Subcutaneous adipose tissue (tissue), 4 donors: Measurements from ENCODE around the gene CUEDC1. TPM values are rescaled to one million over a fixed set of nuclear protein-coding genes. Genes with fewer than 3 reads are reported as not detected.

ENCODE experiments used
- total RNA-seq, 4 donors: library from RNA; depleted of rRNA; stranded (reverse); fragments of >200 nt; gene quantifications; one replicate each; pipeline ENCODE4 v1.1.0, GENCODE V29; 2016
- TF ChIP-seq, protein P1 (sequence below): fragments of 450-650 bp; IDR thresholded peaks from one replicate; pipeline ENCODE4 v1.5.1; 2016; ENCODE audit warnings: low read depth, mild to moderate bottlenecking, control low read depth, antibody characterized with exemption, moderate library complexity

The CUEDC1 gene, protein sequence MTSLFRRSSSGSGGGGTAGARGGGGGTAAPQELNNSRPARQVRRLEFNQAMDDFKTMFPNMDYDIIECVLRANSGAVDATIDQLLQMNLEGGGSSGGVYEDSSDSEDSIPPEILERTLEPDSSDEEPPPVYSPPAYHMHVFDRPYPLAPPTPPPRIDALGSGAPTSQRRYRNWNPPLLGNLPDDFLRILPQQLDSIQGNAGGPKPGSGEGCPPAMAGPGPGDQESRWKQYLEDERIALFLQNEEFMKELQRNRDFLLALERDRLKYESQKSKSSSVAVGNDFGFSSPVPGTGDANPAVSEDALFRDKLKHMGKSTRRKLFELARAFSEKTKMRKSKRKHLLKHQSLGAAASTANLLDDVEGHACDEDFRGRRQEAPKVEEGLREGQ
- 10 to 100 TPM; 18.0 to 22.5 (median 21.1) TPM for total RNA-seq

GRCh38 chr17:57955183-57955931 is at the start of gene CUEDC1:
TSS of gene CUEDC1 (minus strand) at chr17:57955412. CDS start at chr17:57885564, 69,848 bp downstream.
- TF ChIP-seq, protein P1, sequence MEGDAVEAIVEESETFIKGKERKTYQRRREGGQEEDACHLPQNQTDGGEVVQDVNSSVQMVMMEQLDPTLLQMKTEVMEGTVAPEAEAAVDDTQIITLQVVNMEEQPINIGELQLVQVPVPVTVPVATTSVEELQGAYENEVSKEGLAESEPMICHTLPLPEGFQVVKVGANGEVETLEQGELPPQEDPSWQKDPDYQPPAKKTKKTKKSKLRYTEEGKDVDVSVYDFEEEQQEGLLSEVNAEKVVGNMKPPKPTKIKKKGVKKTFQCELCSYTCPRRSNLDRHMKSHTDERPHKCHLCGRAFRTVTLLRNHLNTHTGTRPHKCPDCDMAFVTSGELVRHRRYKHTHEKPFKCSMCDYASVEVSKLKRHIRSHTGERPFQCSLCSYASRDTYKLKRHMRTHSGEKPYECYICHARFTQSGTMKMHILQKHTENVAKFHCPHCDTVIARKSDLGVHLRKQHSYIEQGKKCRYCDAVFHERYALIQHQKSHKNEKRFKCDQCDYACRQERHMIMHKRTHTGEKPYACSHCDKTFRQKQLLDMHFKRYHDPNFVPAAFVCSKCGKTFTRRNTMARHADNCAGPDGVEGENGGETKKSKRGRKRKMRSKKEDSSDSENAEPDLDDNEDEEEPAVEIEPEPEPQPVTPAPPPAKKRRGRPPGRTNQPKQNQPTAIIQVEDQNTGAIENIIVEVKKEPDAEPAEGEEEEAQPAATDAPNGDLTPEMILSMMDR = no peak

- TF ChIP-seq, protein P1 = no peak
Measured at GRCh38 chr17:58004060-58004459, 48.8 kb upstream of the CUEDC1 start.

DNA sequence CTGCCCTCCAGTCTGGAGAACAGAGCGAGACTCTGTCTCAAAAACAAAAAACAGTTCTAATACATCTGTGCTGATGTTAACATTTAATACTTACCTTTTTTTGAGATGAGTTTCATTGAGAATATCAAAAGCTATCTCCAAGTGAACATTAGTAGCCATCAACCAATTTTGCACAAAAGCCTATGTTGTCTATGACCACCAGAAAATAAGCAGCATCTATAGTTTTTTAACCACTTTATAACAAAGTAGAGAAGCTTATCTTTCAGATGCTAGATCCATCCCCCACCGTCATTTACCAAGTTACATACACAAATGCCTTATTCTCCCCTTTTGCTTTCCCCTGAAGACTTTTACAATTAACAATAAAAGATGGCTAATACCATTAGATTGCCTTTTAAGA is 47.8 kb upstream of the CUEDC1 start:
- TF ChIP-seq, protein P1 = no peak

DNA sequence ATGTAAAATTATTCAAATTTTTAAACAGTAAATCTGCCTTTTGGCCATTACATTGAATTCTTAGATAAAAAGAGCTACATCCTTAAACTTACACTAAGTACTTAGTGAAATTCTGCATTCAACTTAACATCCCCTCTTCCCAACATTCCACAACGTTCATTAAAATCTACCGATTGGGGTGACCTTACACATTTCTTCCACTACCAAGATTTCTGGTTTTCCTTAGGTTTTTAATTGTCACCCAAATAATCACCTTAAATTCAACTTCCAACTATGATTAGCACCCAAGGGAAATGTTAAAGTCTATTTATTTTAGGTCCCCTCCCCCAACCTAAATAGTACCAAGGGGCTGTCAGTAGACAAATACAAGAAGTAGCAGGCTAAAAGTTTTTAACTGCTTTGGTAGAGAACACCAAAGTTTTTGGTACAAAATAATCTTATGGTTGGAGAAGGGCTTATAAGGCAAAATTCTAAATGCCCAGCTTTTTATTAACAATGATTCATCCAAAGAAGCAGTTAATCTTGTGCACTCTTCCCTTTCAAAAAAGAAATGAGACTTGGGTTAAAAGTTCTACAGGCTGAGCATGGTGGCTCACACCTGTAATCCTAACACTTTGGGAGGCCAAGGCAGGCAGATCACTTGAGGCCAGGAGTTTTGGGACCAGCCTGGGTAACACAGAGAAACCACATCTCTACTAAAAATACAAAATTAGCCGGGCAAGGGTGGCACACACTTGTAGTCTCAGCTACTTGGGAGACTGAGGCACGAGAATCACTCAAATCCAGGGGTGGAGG is 47.1 kb upstream of the CUEDC1 start:
- TF ChIP-seq, protein P1 = no peak

- TF ChIP-seq, protein P1 = no peak
Measured at GRCh38 chr17:58001461-58002124, 46.4 kb upstream of the CUEDC1 start.

DNA sequence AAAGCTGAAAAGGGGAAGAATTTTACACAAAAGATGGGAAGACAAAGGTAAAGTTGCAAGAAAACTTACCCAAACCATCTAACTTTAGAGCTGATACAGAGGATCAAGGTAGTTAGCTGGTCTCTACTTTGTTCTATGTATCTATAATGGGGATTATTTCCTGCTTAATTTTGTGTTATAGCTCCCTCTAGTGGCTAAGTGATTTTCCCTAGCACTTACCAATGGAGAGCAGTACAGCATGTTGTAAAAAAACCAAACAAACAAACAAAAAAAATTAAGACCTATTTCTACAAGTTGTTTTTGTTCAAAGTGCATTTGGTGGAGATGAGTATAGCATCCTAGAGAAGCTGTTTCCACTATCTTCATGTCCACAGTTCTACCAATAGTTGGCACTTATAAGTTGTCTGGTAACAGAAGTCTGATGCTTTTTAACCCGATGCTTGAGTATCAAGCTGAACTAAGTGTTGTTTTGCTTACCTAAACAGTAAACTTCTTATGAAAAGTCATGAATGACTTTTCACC is 44.3 kb upstream of the CUEDC1 start:
- TF ChIP-seq, protein P1 = no peak
